ENCODE data around the gene CLEC9A. TPM values are rescaled to one million over a fixed set of nuclear protein-coding genes. Genes with fewer than 3 reads are reported as not detected.

CLEC9A gene
- total RNA-seq, 2 experiments from 2014 or later, result not detected

DNA sequence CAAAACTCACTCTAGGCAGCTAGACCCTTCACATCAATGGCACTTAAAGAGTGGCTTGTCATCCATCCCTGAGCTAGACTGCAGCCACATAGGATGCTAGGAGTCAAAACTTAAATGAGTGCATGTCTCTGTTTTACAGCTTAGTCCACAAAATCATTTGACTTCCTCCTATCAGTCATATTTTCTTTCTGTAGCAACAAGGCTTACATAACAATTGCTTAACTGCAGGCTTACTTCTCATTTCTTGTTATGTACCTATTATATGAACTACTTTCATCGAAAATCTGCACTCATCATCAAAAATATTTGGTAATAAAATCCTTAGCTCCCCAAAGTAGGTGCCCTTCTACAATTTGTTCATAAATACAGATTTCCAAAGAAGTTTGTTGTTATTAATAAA, 38.2 kb downstream of the CLEC9A start:
- TF ChIP-seq, protein P1, sequence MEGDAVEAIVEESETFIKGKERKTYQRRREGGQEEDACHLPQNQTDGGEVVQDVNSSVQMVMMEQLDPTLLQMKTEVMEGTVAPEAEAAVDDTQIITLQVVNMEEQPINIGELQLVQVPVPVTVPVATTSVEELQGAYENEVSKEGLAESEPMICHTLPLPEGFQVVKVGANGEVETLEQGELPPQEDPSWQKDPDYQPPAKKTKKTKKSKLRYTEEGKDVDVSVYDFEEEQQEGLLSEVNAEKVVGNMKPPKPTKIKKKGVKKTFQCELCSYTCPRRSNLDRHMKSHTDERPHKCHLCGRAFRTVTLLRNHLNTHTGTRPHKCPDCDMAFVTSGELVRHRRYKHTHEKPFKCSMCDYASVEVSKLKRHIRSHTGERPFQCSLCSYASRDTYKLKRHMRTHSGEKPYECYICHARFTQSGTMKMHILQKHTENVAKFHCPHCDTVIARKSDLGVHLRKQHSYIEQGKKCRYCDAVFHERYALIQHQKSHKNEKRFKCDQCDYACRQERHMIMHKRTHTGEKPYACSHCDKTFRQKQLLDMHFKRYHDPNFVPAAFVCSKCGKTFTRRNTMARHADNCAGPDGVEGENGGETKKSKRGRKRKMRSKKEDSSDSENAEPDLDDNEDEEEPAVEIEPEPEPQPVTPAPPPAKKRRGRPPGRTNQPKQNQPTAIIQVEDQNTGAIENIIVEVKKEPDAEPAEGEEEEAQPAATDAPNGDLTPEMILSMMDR (conservative IDR thresholded peaks at IDR 0.05; ENCODE audit: low read length), result no peak
- no peak for TF ChIP-seq EZH2phosphoT487 (IDR thresholded peaks at IDR 0.05; ENCODE audit: borderline replicate concordance, low read depth, low read length)
- CTCF ChIA-PET (ENCODE audit: unreplicated experiment), result no interaction called here
- no TSS peak for BruUV-seq (replicated peaks)

DNA sequence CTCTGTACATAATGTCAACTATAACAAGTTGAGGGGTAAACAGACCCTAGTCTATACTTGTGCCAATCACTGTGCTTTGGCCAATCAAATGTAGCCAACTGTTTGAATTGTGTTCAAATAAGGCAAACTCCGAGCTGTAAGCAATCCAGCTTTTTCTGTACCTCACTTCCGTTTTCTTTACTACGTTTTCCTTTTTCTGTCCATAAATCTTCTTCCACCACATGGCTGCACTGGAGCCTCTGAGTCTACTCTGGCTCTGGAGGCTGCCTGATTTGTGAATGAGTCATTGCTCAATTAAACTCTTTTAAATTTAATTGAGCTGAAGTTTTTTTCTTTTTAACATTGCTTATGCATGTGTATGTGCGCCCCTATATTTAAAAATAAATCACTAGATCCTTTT, 38.6 kb downstream of the CLEC9A start:
- BruUV-seq (replicated peaks), result no TSS peak
- TF ChIP-seq EZH2phosphoT487 (IDR thresholded peaks at IDR 0.05; ENCODE audit: borderline replicate concordance, low read depth, low read length), result no peak
- TF ChIP-seq, protein P1 (conservative IDR thresholded peaks at IDR 0.05; ENCODE audit: low read length), result no peak
- no peak overlapping the region for H3K4me2 ChIP-seq (ENCODE audit: low read length)
- H3K9me3 ChIP-seq (ENCODE audit: low read length), result no peaks in the 10 kb centered on the region
- ChIA-PET POLR2A (interaction anchor here (0.6 to 1.2 kb wide), 5 partner anchors 12 to 649 kb away, joined by 3 read pairs; no protein-coding TSS in a partner anchor), CTCF (ENCODE audit: unreplicated experiment) (no interaction called here)
- no peak for DNase-seq (ENCODE audit: low spot score)
- H4K20me1 ChIP-seq (ENCODE audit: insufficient read depth, low read length), result no peaks in the 10 kb centered on the region
- H2AFZ ChIP-seq (ENCODE audit: low read length), result no peak overlapping the region
- no peaks in the 10 kb centered on the region for H3K36me3 ChIP-seq (ENCODE audit: insufficient read depth, low read length)
- H3K27ac ChIP-seq (ENCODE audit: low read depth, low read length, poor library complexity, severe bottlenecking), result no peak overlapping the region
- peaks cover 5% of the 10 kb centered on the region for H3K4me1 ChIP-seq (ENCODE audit: insufficient read depth, low read length, poor library complexity, severe bottlenecking)
- no peaks in the 10 kb centered on the region for H3K79me2 ChIP-seq (ENCODE audit: insufficient read depth, low read depth, low read length)
- H3K4me3 ChIP-seq (ENCODE audit: low read depth, low read length, poor library complexity, severe bottlenecking), result no peak overlapping the region
- H3K9me2 ChIP-seq (ENCODE audit: insufficient read depth, low read length), result no peaks in the 10 kb centered on the region
- intact Hi-C loops (cut with micrococcal nuclease; ENCODE audit: unreplicated experiment), result no loop called here

More for the DNA sequence above, 38.2 kb downstream of the CLEC9A start:
- DNase-seq (ENCODE audit: low spot score), result no peak
- H4K20me1 ChIP-seq (ENCODE audit: insufficient read depth, low read length), result no peaks in the 10 kb centered on the region
- H3K79me2 ChIP-seq (ENCODE audit: insufficient read depth, low read depth, low read length), result no peaks in the 10 kb centered on the region
- intact Hi-C loops (cut with micrococcal nuclease; ENCODE audit: unreplicated experiment), result no loop called here
- no peak overlapping the region for H3K4me2 ChIP-seq (ENCODE audit: low read length)
- no peaks in the 10 kb centered on the region for H3K36me3 ChIP-seq (ENCODE audit: insufficient read depth, low read length)
- no peaks in the 10 kb centered on the region for H3K9me3 ChIP-seq (ENCODE audit: low read length)
- peaks cover 5% of the 10 kb centered on the region for H3K4me1 ChIP-seq (ENCODE audit: insufficient read depth, low read length, poor library complexity, severe bottlenecking)
- no peak overlapping the region for H3K4me3 ChIP-seq (ENCODE audit: low read depth, low read length, poor library complexity, severe bottlenecking)
- H3K9me2 ChIP-seq (ENCODE audit: insufficient read depth, low read length), result no peaks in the 10 kb centered on the region
- no peak overlapping the region for H3K27ac ChIP-seq (ENCODE audit: low read depth, low read length, poor library complexity, severe bottlenecking)
- H2AFZ ChIP-seq (ENCODE audit: low read length), result no peak overlapping the region
- POLR2A ChIA-PET, result interaction anchor here (0.6 to 1.2 kb wide), 4 partner anchors 14 to 649 kb away, joined by 3 read pairs; no protein-coding TSS in a partner anchor

DNA sequence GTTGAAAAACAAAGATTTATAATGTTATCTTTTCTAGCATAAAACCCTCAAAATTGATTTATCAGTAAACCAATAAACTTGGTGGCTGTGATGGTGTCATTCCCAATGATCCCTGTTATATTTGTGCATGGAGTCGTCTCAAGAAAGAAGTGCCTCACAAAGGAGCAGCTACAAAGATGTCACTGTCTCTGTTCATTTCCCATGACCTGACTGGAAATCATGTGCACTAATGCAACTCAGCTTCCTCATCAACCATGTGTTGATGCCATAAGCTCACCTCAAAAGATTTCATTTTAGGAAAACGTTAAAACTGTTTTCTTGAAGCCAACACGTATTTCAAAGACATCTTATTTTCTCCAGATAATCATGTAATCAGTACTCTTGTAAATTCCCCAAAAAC, 39.5 kb downstream of the CLEC9A start:
- Histone ChIP-seq H3K4me1 (ENCODE audit: insufficient read depth, low read length, poor library complexity, severe bottlenecking) (peaks cover 5% of the 10 kb centered on the region), H3K9me2 (ENCODE audit: insufficient read depth, low read length) (no peaks in the 10 kb centered on the region), H3K4me2 (ENCODE audit: low read length) (no peak overlapping the region), H3K27ac (ENCODE audit: low read depth, low read length, poor library complexity, severe bottlenecking) (no peak overlapping the region), H3K9me3 (ENCODE audit: low read length) (no peaks in the 10 kb centered on the region), H3K4me3 (ENCODE audit: low read depth, low read length, poor library complexity, severe bottlenecking) (no peak overlapping the region), H3K36me3 (ENCODE audit: insufficient read depth, low read length) (no peaks in the 10 kb centered on the region), H2AFZ (ENCODE audit: low read length) (no peak overlapping the region), H3K79me2 (ENCODE audit: insufficient read depth, low read depth, low read length) (no peaks in the 10 kb centered on the region), H4K20me1 (ENCODE audit: insufficient read depth, low read length) (no peaks in the 10 kb centered on the region)
- ChIA-PET CTCF (ENCODE audit: unreplicated experiment) (no interaction called here), POLR2A (interaction anchor here (1.1 kb wide), 1 partner anchor 13 kb away, joined by 3 read pairs; no protein-coding TSS in a partner anchor)
- intact Hi-C loops (cut with micrococcal nuclease; ENCODE audit: unreplicated experiment), result no loop called here
- no TSS peak for BruUV-seq (replicated peaks)
- no peak for DNase-seq (ENCODE audit: low spot score)
- TF ChIP-seq, protein P1 (conservative IDR thresholded peaks at IDR 0.05; ENCODE audit: low read length), result no peak
- TF ChIP-seq EZH2phosphoT487 (IDR thresholded peaks at IDR 0.05; ENCODE audit: borderline replicate concordance, low read depth, low read length), result no peak

Measured in OCI-LY7 (cell line).